HepG2 (cell line): ENCODE measurements around the gene QSOX2.

Source experiments
- ARNT2 ChIP-seq: sonication (generic); formaldehyde crosslinking; IDR thresholded peaks from 2 replicates; pipeline ENCODE4 v1.8.0; 2022; ENCODE audit warnings: mild to moderate bottlenecking, low read depth, missing genetic modification reagents, moderate library complexity
- CTCF ChIP-seq: sonication (generic); formaldehyde crosslinking; IDR thresholded peaks from 2 replicates; pipeline ENCODE4 v1.5.0; 2020; ENCODE audit warnings: mild to moderate bottlenecking, missing genetic modification reagents, moderate library complexity
- MXI1 ChIP-seq: IDR thresholded peaks from 3 replicates; pipeline ENCODE4 v1.6.1; 2012; ENCODE audit warnings: low read depth, low read length, inconsistent platforms, borderline replicate concordance
- PRDM4 ChIP-seq: sonication (generic); formaldehyde crosslinking; IDR thresholded peaks from 2 replicates; pipeline ENCODE4 v1.9.0; 2021; ENCODE audit warnings: missing genetic modification reagents, borderline replicate concordance
- SP5 ChIP-seq: IDR thresholded peaks from 2 replicates; pipeline ENCODE4 v1.6.1; 2016; ENCODE audit warnings: low read depth, borderline replicate concordance
- ZBTB43 ChIP-seq: sonication (generic); formaldehyde crosslinking; conservative IDR thresholded peaks from 2 replicates; pipeline ENCODE4 v1.4.0; 2020; ENCODE audit warnings: missing genetic modification reagents
- ZNF335 ChIP-seq: sonication (generic); formaldehyde crosslinking; IDR thresholded peaks from 2 replicates; pipeline ENCODE4 v1.4.0; 2020; ENCODE audit warnings: missing genetic modification reagents
- ZNF460 ChIP-seq: sonication (generic); formaldehyde crosslinking; IDR thresholded peaks from 2 replicates; pipeline ENCODE4 v1.5.1; 2020; ENCODE audit warnings: missing genetic modification reagents, mild to moderate bottlenecking, borderline replicate concordance
- ZNF772 ChIP-seq: sonication (generic); formaldehyde crosslinking; IDR thresholded peaks from 2 replicates; pipeline ENCODE4 v1.5.0; 2020; ENCODE audit warnings: mild to moderate bottlenecking, missing genetic modification reagents

GRCh38 chr9:136196404-136197083, 49.1 kb downstream of the QSOX2 start:
- TF ChIP-seq SP5 (CRISPR knock-in tag) (no peak), CTCF (CRISPR knock-in tag) (no peak), ZBTB43 (no peak), ARNT2 (CRISPR knock-in tag) (no peak), ZNF335 (CRISPR knock-in tag) (no peak), ZNF772 (CRISPR knock-in tag) (no peak), PRDM4 (CRISPR knock-in tag) (no peak), ZNF460 (no peak), MXI1 (no peak)
